ENCODE measurements around the gene PARD3B. TPM values are rescaled to one million over a fixed set of nuclear protein-coding genes. Genes with fewer than 3 reads are reported as not detected.

Gene PARD3B
- total RNA-seq, 1 donor from 2014 or later, result 12.3 TPM

DNA sequence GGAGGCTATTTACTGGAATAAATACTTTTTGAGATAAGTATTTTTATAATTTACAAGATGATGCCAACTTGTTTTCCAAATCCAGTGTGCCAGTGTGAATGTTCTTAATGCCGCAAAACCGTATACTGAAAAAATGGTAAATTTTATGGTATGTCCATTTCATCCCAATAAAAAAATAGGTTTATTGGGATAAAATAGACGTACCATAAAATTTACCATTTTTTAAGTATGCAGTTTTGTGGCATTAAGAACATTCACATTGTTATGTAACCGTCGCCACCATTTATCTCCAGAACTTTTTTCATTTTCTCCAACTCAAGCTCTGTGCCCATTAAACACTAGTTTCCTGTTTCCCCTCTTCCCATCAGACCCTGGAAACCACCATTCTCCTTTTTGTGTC, 167.9 kb downstream of the PARD3B start:
- intact Hi-C loops (cut with DNase I), result no loop called here
- Histone ChIP-seq H3K27me3 (no peaks in the 10 kb centered on the region), H3K9me3 (no peaks in the 10 kb centered on the region), H3K4me1 (no peaks in the 10 kb centered on the region), H3K36me3 (no peaks in the 10 kb centered on the region), H3K27ac (no peak overlapping the region), H3K4me3 (no peak overlapping the region)
- no peak for TF ChIP-seq POLR2AphosphoS5 (IDR thresholded peaks at IDR 0.05; ENCODE audit: insufficient read depth in 1 of 2, low read depth in 1 of 2)
- no peak for TF ChIP-seq POLR2A (IDR thresholded peaks at IDR 0.05)
- TF ChIP-seq, protein P1, sequence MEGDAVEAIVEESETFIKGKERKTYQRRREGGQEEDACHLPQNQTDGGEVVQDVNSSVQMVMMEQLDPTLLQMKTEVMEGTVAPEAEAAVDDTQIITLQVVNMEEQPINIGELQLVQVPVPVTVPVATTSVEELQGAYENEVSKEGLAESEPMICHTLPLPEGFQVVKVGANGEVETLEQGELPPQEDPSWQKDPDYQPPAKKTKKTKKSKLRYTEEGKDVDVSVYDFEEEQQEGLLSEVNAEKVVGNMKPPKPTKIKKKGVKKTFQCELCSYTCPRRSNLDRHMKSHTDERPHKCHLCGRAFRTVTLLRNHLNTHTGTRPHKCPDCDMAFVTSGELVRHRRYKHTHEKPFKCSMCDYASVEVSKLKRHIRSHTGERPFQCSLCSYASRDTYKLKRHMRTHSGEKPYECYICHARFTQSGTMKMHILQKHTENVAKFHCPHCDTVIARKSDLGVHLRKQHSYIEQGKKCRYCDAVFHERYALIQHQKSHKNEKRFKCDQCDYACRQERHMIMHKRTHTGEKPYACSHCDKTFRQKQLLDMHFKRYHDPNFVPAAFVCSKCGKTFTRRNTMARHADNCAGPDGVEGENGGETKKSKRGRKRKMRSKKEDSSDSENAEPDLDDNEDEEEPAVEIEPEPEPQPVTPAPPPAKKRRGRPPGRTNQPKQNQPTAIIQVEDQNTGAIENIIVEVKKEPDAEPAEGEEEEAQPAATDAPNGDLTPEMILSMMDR (IDR thresholded peaks at IDR 0.05), result no peak
- no peak for DNase-seq (ENCODE audit: extremely low spot score in 2 of 2)

DNA sequence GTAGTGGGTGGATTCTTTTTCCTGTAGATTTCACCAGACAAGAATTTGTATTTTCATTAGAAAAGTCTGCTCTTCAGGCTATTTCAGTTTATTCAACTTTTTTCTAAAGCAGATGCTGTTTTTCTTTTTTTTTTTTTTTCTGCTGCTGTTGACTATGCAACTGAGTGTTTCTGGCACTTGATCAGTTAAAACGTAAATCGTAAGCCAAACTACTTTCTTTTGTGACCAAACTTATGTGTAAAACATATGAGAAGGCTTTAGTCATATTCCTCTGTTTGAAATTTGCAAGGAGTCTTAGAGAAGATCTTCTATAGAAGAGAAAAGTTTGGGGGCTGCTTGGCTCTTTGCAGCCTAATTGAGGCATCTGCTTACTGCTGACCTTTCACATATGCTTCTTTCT, 170.1 kb downstream of the PARD3B start:
- DNase-seq (ENCODE audit: extremely low spot score in 2 of 2), result no peak
- TF ChIP-seq POLR2A (IDR thresholded peaks at IDR 0.05) (no peak), POLR2AphosphoS5 (IDR thresholded peaks at IDR 0.05; ENCODE audit: insufficient read depth in 1 of 2, low read depth in 1 of 2) (no peak)
- TF ChIP-seq, protein P1 (IDR thresholded peaks at IDR 0.05), result no peak
- Histone ChIP-seq H3K4me3 (no peak overlapping the region), H3K9me3 (no peaks in the 10 kb centered on the region), H3K4me1 (no peaks in the 10 kb centered on the region), H3K36me3 (no peaks in the 10 kb centered on the region), H3K27ac (no peak overlapping the region), H3K27me3 (no peaks in the 10 kb centered on the region)
- intact Hi-C loops (cut with DNase I), result no loop called here

DNA sequence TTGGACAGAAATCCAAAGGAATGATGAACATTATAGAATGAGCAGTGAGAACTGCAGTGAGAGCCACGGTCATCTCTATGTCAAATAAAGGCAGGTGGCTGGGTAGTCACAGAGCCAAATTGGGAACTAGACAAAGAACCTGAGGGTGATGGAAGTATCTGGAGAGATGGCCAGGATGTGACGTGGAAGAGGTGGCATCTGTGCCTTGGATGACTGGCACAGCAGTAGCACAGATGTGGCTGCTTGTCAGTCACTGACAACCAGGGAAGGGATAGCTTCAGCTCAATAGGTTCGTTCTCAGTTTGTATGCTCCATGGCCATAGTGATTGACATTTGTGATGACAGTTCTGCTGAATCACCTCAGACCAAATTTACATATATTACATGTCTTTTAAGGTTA, 172.3 kb downstream of the PARD3B start:
- no peaks in the 10 kb centered on the region for H3K4me1 ChIP-seq
- intact Hi-C loops (cut with DNase I), result no loop called here
- H3K27ac ChIP-seq, result no peak overlapping the region
- no peaks in the 10 kb centered on the region for H3K36me3 ChIP-seq
- no peaks in the 10 kb centered on the region for H3K9me3 ChIP-seq
- TF ChIP-seq POLR2AphosphoS5 (IDR thresholded peaks at IDR 0.05; ENCODE audit: insufficient read depth in 1 of 2, low read depth in 1 of 2) (no peak), POLR2A (IDR thresholded peaks at IDR 0.05) (no peak)
- TF ChIP-seq, protein P1 (IDR thresholded peaks at IDR 0.05), result no peak
- no peaks in the 10 kb centered on the region for H3K27me3 ChIP-seq
- H3K4me3 ChIP-seq, result no peak overlapping the region
- no peak for DNase-seq (ENCODE audit: extremely low spot score in 2 of 2)

DNA sequence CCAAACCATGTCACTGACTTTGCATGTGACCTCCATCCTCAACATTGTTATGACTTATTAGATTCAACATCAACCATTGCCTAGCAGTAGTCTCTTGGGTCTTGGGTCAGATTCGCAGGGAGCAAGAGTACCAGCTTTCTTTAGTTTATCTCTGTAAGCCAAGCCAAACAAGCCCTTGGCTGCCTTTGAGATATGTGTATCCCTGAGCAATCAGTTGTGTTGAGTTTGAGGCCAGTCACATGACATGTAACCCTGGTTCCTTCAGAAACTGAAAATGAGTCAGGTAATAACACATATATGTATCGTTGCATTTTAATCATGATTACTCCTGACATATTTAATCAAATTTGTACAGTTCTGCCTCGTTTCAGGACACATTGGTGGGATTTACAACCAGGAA, 173.3 kb downstream of the PARD3B start:
- H3K9me3 ChIP-seq, result no peaks in the 10 kb centered on the region
- no peaks in the 10 kb centered on the region for H3K36me3 ChIP-seq
- TF ChIP-seq, protein P1 (IDR thresholded peaks at IDR 0.05), result no peak
- TF ChIP-seq POLR2A (IDR thresholded peaks at IDR 0.05) (no peak), POLR2AphosphoS5 (IDR thresholded peaks at IDR 0.05; ENCODE audit: insufficient read depth in 1 of 2, low read depth in 1 of 2) (no peak)
- DNase-seq (ENCODE audit: extremely low spot score in 2 of 2), result no peak
- no peak overlapping the region for H3K27ac ChIP-seq
- H3K4me3 ChIP-seq, result no peak overlapping the region
- intact Hi-C loops (cut with DNase I), result no loop called here
- H3K27me3 ChIP-seq, result no peaks in the 10 kb centered on the region
- no peaks in the 10 kb centered on the region for H3K4me1 ChIP-seq

DNA sequence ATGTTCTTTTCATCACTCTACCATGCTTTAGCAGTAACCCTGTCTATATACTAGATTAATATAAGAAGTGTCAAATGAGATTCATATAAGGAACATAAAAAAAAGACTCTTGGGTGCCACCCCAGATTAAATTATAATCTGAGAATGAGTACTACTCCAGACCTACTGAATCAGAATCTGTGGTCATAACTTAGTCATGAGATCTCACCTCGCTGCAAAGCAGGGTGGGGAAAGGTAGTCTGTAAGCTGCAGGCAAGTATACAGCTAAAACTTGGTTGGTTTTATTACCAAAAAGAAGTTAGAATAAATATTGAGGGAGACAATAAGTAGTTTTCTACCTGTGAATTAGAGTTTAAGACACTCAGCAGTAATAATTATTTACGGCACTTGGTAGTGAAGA, 175.6 kb downstream of the PARD3B start:
- TF ChIP-seq POLR2AphosphoS5 (IDR thresholded peaks at IDR 0.05; ENCODE audit: insufficient read depth in 1 of 2, low read depth in 1 of 2) (no peak), POLR2A (IDR thresholded peaks at IDR 0.05) (no peak)
- H3K36me3 ChIP-seq, result no peaks in the 10 kb centered on the region
- H3K27ac ChIP-seq, result no peak overlapping the region
- intact Hi-C loops (cut with DNase I), result no loop called here
- H3K27me3 ChIP-seq, result no peaks in the 10 kb centered on the region
- H3K4me3 ChIP-seq, result no peak overlapping the region
- DNase-seq (ENCODE audit: extremely low spot score in 2 of 2), result no peak
- H3K9me3 ChIP-seq, result no peaks in the 10 kb centered on the region
- no peaks in the 10 kb centered on the region for H3K4me1 ChIP-seq
